Measurements from ENCODE around the gene PAPPA.
A peak's percentile ranks its signal among the peaks of the same experiment; 100 is the strongest.

Gene PAPPA

GRCh38 chr9:116153765-116154333 lies at the start of gene PAPPA:
PAPPA (plus strand) TSS chr9:116153791; CDS start chr9:116154173, 382 bp downstream.
- DNase-seq (ENCODE audit: extremely low read depth, low read depth): no peak
- peak within 1 kb of the TSS; percentile 69 for H3K4me3 ChIP-seq (replicated peaks; ENCODE audit: low read depth, low read length)
- no peak for TF ChIP-seq CTCF (IDR thresholded peaks at IDR 0.05; ENCODE audit: low read depth, low read length, missing control alignments)

GRCh38 chr9:116103976-116104820 lies 49.4 kb upstream of the PAPPA start:
- H3K4me3 ChIP-seq (replicated peaks; ENCODE audit: low read depth, low read length): no peak overlapping the region
- no peak for DNase-seq (ENCODE audit: extremely low read depth, low read depth)
- TF ChIP-seq CTCF (IDR thresholded peaks at IDR 0.05; ENCODE audit: low read depth, low read length, missing control alignments): no peak

- no peak for DNase-seq (ENCODE audit: extremely low read depth, low read depth)
- H3K4me3 ChIP-seq (replicated peaks; ENCODE audit: low read depth, low read length): no peak overlapping the region
These were observed 41.4 kb upstream of the PAPPA start for GRCh38 chr9:116112236-116112635.

GRCh38 chr9:116115761-116116353 lies 37.7 kb upstream of the PAPPA start:
- TF ChIP-seq CTCF (IDR thresholded peaks at IDR 0.05; ENCODE audit: low read depth, low read length, missing control alignments): no peak
- DNase-seq (ENCODE audit: extremely low read depth, low read depth): no peak
- H3K4me3 ChIP-seq (replicated peaks; ENCODE audit: low read depth, low read length): no peak overlapping the region

More at GRCh38 chr9:116112236-116112635, 41.4 kb upstream of the PAPPA start:
- no peak for TF ChIP-seq CTCF (IDR thresholded peaks at IDR 0.05; ENCODE audit: low read depth, low read length, missing control alignments)

- H3K4me3 ChIP-seq (replicated peaks; ENCODE audit: low read depth, low read length): no peak overlapping the region
- DNase-seq (ENCODE audit: extremely low read depth, low read depth): no peak
- no peak for TF ChIP-seq CTCF (IDR thresholded peaks at IDR 0.05; ENCODE audit: low read depth, low read length, missing control alignments)
These were observed 37.2 kb upstream of the PAPPA start for GRCh38 chr9:116116393-116116792.

GRCh38 chr9:116123171-116123570 lies 30.4 kb upstream of the PAPPA start:
- no peak for TF ChIP-seq CTCF (IDR thresholded peaks at IDR 0.05; ENCODE audit: low read depth, low read length, missing control alignments)
- DNase-seq (ENCODE audit: extremely low read depth, low read depth): no peak

More at GRCh38 chr9:116123171-116123570, 30.4 kb upstream of the PAPPA start:
- H3K4me3 ChIP-seq (replicated peaks; ENCODE audit: low read depth, low read length): no peak overlapping the region
